ENCODE measurements around the gene S1PR4.

S1PR4 gene

GRCh38 chr19:3146677-3147100, 31.9 kb upstream of the S1PR4 start:
- Histone ChIP-seq H3F3A (ENCODE audit: insufficient read depth) (no peaks in the 10 kb centered on the region), H3K4me2 (ENCODE audit: low read depth, low read length, poor library complexity, severe bottlenecking) (no peak overlapping the region), H3K9me3 (ENCODE audit: insufficient read depth, low read length) (no peaks in the 10 kb centered on the region), H3K27me3 (ENCODE audit: low read length) (no peaks in the 10 kb centered on the region), H3K4me3 (ENCODE audit: insufficient read depth, low read length, poor library complexity, severe bottlenecking) (no peak overlapping the region), H2AFZ (ENCODE audit: low read depth, low read length, severe bottlenecking) (no peak overlapping the region), H3K36me3 (ENCODE audit: low read length) (no peaks in the 10 kb centered on the region), H3K9me2 (replicated peaks; ENCODE audit: insufficient read depth, low read length) (no peaks in the 10 kb centered on the region), H3K9ac (ENCODE audit: low read length) (no peak overlapping the region), H3K27ac (ENCODE audit: low read depth, low read length) (no peak overlapping the region), H4K20me1 (ENCODE audit: low read depth, low read length) (no peaks in the 10 kb centered on the region), H3K79me2 (ENCODE audit: insufficient read depth, low read length) (no peaks in the 10 kb centered on the region)
- TF ChIP-seq EZH2phosphoT487 (conservative IDR thresholded peaks at IDR 0.05; ENCODE audit: low read length) (no peak), CTCF (IDR thresholded peaks at IDR 0.05; ENCODE audit: insufficient read depth, low read length, poor library complexity, severe bottlenecking) (peak; percentile 66)

GRCh38 chr19:3148503-3148902, 30.1 kb upstream of the S1PR4 start:
- no peak overlapping the region for H3K27ac ChIP-seq (ENCODE audit: low read depth, low read length)
- TF ChIP-seq EZH2phosphoT487 (conservative IDR thresholded peaks at IDR 0.05; ENCODE audit: low read length): no peak
- TF ChIP-seq CTCF (IDR thresholded peaks at IDR 0.05; ENCODE audit: insufficient read depth, low read length, poor library complexity, severe bottlenecking): no peak
- H3K4me3 ChIP-seq (ENCODE audit: insufficient read depth, low read length, poor library complexity, severe bottlenecking): no peak overlapping the region

GRCh38 chr19:3149089-3149488, 29.5 kb upstream of the S1PR4 start:
- H3K9me3 ChIP-seq (ENCODE audit: insufficient read depth, low read length): no peaks in the 10 kb centered on the region
- no peak for TF ChIP-seq EZH2phosphoT487 (conservative IDR thresholded peaks at IDR 0.05; ENCODE audit: low read length)
- TF ChIP-seq CTCF (IDR thresholded peaks at IDR 0.05; ENCODE audit: insufficient read depth, low read length, poor library complexity, severe bottlenecking): no peak
- no peak overlapping the region for H3K4me2 ChIP-seq (ENCODE audit: low read depth, low read length, poor library complexity, severe bottlenecking)
- H3K79me2 ChIP-seq (ENCODE audit: insufficient read depth, low read length): no peaks in the 10 kb centered on the region
- no peaks in the 10 kb centered on the region for H3F3A ChIP-seq (ENCODE audit: insufficient read depth)
- H3K4me3 ChIP-seq (ENCODE audit: insufficient read depth, low read length, poor library complexity, severe bottlenecking): no peak overlapping the region
- H3K27me3 ChIP-seq (ENCODE audit: low read length): no peaks in the 10 kb centered on the region
- H3K27ac ChIP-seq (ENCODE audit: low read depth, low read length): no peak overlapping the region
- no peak overlapping the region for H2AFZ ChIP-seq (ENCODE audit: low read depth, low read length, severe bottlenecking)
- H3K9ac ChIP-seq (ENCODE audit: low read length): no peak overlapping the region
- no peaks in the 10 kb centered on the region for H4K20me1 ChIP-seq (ENCODE audit: low read depth, low read length)
- no peaks in the 10 kb centered on the region for H3K36me3 ChIP-seq (ENCODE audit: low read length)
- no peaks in the 10 kb centered on the region for H3K9me2 ChIP-seq (replicated peaks; ENCODE audit: insufficient read depth, low read length)

More at GRCh38 chr19:3148503-3148902, 30.1 kb upstream of the S1PR4 start:
- no peaks in the 10 kb centered on the region for H3K9me3 ChIP-seq (ENCODE audit: insufficient read depth, low read length)
- H3F3A ChIP-seq (ENCODE audit: insufficient read depth): no peaks in the 10 kb centered on the region
- H3K36me3 ChIP-seq (ENCODE audit: low read length): no peaks in the 10 kb centered on the region
- H3K9me2 ChIP-seq (replicated peaks; ENCODE audit: insufficient read depth, low read length): no peaks in the 10 kb centered on the region
- no peaks in the 10 kb centered on the region for H4K20me1 ChIP-seq (ENCODE audit: low read depth, low read length)
- H3K4me2 ChIP-seq (ENCODE audit: low read depth, low read length, poor library complexity, severe bottlenecking): no peak overlapping the region
- no peak overlapping the region for H2AFZ ChIP-seq (ENCODE audit: low read depth, low read length, severe bottlenecking)
- H3K79me2 ChIP-seq (ENCODE audit: insufficient read depth, low read length): no peaks in the 10 kb centered on the region
- H3K9ac ChIP-seq (ENCODE audit: low read length): no peak overlapping the region
- H3K27me3 ChIP-seq (ENCODE audit: low read length): no peaks in the 10 kb centered on the region

Measured in SU-DHL-6 (cell line).